ENCODE measurements around the gene TOR1AIP1.
"Not testable (repeated sequence)": the region's sequence is repeated elsewhere in the genome, so short reads cannot be mapped to it uniquely, and the experiment has no call there.

The TOR1AIP1 gene

DNA sequence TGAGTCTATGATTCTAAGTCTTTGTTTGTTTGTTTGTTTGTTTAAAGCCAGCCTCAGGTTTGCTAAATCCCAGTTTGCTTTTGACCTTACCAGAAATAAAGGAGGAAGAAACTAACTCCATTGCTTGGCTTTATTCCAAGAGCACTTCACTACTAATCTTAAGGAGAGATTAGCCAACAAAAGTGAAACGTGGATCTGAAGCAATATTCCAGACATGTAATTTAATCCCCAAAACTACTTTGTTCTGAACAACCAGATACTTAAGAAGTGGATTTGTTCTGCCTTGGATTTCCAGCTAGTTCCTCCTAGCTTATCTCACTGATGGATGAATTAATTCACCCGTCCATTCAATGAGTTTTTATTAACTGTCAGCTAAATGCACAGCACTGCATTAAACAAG, 56.7 kb downstream of the TOR1AIP1 start:
- DNase-seq = peak; percentile 36

DNA sequence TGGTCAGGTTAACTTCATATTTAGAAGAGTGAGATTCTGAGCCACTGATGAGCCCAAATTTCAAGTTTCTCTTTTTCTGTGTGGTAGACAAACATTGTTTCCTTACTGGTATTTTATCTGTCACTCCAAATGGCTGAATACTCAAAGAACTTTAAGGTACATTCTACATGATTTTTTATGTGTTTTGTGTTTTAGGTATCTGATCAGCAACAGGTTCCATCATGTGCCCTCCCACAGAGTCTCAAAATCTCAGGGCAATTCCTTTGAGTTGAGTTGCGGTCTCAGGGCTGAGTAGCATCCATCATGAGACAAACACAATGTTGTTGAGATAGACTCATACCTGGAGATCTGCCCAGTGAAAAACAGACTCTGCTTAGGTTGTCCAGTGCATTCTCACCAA, 57.9 kb downstream of the TOR1AIP1 start:
- DNase-seq = no peak

GRCh38 chr1:179941454-179941853, 59.4 kb downstream of the TOR1AIP1 start:
- no peak for DNase-seq

DNA sequence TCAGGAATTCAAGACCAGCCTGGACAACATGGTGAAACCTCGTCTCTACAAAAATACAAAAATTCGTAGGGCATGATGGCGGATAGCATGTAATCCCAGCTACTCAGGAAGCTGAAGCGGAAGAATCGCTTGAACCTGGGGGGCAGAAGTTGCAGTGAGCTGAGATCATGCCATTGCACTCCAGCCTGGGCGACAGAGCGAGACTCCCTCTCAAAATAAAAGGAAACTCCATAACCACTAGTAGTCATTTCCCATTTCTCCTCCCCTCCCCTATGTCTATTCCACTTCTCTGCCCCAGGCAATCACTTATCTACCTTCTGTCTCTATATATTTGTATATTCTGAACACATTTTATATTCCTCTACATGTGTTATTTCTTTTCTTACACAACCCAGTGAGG, 68.6 kb downstream of the TOR1AIP1 start:
- peak; percentile 86 for DNase-seq

DNA sequence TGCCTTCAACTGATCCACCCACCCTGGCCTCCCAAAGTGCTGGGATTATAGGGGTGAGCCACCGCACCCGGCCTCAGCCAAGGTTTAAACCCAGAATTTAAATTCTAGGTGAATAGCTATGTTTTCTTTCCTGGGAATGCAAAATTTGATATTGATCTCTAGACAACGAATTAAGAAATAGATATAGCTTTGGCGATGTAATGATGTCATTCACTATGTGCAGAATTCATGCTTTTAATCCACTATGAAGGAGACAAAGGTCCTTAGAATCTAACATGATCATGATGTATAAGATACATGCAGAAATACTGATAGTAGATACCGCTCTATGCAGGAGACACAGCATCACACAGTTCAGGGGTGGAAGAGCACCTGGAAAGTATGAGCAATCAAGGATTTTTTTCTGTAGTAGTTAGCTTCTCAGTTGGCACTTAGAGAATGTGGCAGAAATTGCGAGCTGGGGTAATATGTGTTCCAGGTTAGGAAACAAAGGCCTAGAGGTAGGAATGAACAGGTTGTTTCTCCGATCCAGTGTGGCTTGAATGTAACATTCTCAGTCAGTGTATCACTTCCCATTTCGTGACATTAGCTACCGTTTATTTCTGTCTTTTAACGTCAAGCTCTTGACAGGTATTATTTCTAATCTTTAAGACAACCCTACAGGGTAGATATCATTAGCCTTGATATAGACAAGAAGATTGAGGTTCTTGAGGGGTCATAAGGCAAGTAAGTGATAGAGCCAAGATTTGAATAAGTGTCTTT, 69.5 kb downstream of the TOR1AIP1 start:
- DNase-seq = peak; percentile 49

- DNase-seq = peak; percentile 81
Measured at GRCh38 chr1:179952186-179952585, 70.1 kb downstream of the TOR1AIP1 start.

DNA sequence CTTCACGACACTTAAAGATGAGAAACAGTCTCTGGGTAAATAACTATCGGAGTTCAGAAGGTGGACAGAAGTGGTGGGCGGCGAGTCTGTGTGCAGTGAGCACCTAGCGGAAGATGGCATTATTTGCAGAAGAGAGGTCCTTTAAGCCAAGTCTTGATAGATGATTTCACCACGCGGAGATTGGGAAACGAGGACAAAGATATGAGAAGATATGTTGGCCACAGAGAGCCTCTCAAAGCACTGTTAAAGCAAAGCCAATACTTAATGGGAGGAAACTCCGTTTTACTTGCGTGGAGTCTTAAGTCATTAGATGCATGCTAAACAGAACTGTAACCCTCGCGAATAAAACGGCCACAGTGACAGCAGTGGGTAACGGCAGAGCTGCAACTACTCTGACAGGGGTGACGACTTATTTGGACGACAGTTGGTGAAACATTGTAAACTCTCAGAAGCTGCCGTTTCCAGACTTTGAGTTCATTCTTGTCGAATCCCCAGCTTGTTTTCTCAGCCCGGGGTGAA, 71.9 kb downstream of the TOR1AIP1 start:
- DNase-seq = peak; percentile 80

DNA sequence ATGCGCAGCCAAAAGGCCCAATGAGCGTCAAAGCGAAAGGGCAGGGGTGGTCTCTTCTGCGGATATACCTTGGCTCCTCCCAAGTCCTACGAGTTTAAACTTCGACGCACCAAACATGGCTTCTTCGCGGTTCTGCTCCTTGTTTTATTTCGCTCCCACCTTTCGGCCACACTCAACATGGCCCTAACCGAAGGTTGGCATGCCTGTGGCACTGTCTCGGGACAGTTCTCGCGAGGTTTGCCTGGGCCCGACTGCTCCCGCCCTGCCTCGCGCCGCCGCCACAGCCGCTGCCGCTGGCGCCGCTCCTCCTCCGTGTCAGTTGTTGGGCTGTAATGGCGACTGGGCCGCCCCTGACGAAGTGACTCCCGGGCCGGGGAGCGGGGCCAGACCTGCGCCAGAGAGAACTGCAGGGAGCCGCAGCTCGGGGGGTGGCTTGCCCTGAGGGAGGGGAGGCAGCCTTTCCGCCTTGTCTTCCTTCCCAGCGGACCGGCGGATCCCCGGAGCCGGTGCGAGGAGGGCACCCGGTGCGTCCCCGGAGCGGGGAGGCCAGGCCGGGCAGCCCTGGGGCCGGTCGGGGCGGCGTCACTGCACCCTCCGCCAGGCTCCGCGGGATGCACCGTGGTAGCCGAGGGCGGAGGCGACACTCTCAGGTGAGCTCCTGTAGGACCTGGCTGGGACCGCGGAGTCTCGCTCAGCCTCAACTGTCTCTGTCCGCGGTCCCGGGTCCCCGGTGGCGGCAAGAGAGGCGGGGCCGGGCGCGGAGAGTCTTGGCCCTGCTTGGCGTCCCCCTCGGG, 72.6 kb downstream of the TOR1AIP1 start, which contains the start of gene CEP350:
CEP350 (plus strand) TSS at position 318 of the 794 bp plus-strand sequence. CDS start 31,372 bp downstream, outside the sequence.
- DNase-seq = peak; percentile 99

GRCh38 chr1:179955287-179955680, 73.2 kb downstream of the TOR1AIP1 start:
- peak; percentile 39 for DNase-seq

DNA sequence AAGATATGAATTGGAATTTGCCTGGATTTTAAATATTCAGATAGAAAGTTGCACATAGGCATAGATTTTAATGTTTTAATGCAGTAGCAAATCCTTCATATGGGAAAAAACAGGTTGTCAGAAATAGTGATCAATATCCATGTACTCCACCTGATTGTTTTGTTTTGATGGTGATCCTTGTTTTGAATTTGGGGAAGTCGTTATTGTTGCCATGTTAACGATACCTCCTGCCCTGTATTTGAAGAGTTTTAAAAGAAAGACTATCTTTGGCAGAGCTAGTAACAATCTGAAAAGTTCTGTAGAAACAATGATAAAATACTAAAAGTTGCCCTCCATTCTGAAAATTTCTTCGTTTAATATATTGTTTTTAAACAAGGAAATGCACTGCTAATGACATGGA, 73.6 kb downstream of the TOR1AIP1 start:
- DNase-seq = peak; percentile 19

- no peak for DNase-seq
Measured at GRCh38 chr1:179958359-179958758, 76.3 kb downstream of the TOR1AIP1 start.

GRCh38 chr1:179962168-179962567, 80.1 kb downstream of the TOR1AIP1 start:
- DNase-seq = not testable (repeated sequence)

DNA sequence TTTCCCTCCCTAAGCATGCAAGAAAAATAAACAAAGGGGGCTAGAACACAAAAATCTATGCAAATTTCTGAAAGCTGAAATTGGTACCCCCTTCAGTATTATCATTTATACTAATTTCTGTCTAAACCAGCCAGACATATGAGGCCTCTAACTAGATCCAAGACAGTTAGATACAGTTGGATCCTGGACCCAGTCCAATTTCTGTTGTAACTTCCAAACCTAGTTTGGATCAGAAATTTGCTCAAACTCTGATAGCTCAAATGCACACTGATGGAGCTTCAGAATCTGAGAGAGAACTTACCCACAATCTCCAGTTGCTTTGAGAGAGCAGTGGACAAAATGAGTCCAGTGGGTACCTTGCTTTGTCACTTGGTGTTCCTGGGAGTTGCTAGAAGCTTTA, 84.5 kb downstream of the TOR1AIP1 start:
- DNase-seq = no peak

DNA sequence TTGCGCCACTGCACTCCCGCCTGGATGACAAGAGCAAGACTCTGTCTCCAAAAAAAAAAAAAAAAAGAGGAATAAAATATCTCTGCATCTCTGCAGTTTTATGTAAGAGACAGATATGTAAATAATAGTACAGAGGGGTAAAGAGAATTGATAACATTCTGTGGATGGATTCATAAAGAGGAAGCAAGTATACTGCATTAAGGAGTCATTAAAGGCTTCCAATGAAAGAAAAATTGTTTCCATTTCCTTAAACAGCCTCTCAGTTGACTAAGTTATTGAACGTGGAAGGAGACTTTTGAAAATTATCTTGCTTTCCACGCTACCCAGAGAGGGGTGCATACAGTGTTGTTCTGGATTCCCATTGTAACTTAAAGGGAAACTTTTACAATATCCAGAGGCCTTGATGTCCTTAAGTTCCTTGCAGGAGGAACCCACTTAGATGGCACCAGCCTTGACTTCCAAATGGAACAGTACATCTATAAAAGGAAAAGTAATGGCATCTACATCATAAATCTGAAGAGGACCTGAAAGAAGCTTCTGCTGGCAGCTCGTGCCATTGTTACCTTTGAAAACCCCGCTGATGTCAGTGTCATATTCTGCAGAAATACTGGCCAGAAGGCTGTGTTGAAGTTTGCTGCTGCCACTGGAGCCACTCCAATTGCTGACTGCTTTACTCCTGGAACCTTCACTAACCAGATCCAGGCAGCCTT, 86.4 kb downstream of the TOR1AIP1 start:
- peak; percentile 23 for DNase-seq

- DNase-seq = no peak
Measured at GRCh38 chr1:179968994-179969919, 87.2 kb downstream of the TOR1AIP1 start.
